Colonic mucosa (tissue), 4 donors: ENCODE data around the gene RAB6A. TPM values are rescaled to one million over a fixed set of nuclear protein-coding genes. Genes with fewer than 3 reads are reported as not detected.
A peak's percentile ranks its signal among the peaks of the same experiment; 100 is the strongest.

Source experiments
- DNase-seq: peaks from one replicate; pipeline ENCODE4 v3.0.0-alpha.2; 2020
- H3K27ac ChIP-seq: fragments of 200-600 bp; one replicate; pipeline ENCODE4 v1.8.0; 2021
- H3K27me3 ChIP-seq: fragments of 200-600 bp; one replicate; pipeline ENCODE4 v1.8.0; 2021
- H3K36me3 ChIP-seq: fragments of 200-600 bp; one replicate; pipeline ENCODE4 v1.8.0; 2021
- H3K4me1 ChIP-seq: fragments of 200-600 bp; one replicate; pipeline ENCODE4 v1.8.0; 2021; ENCODE audit warnings: mild to moderate bottlenecking
- H3K4me3 ChIP-seq: fragments of 200-600 bp; one replicate; pipeline ENCODE4 v1.8.0; 2021
- H3K9ac ChIP-seq, 2 donors: one replicate each; pipeline ENCODE4 v1.7.0; 2013; ENCODE audit warnings: control low read depth in 2 of 2, low read depth in 2 of 2, low read length in 2 of 2
- H3K9me3 ChIP-seq: fragments of 200-600 bp; one replicate; pipeline ENCODE4 v1.8.0; 2021
- CTCF ChIP-seq: fragments of 200-600 bp; IDR thresholded peaks from one replicate; pipeline ENCODE4 v1.8.0; 2022; ENCODE audit warnings: antibody characterized with exemption, mild to moderate bottlenecking
- intact Hi-C: fragments of 100-400 bp; cut with DNase I; formaldehyde crosslinking; loops from one replicate; pipeline ENCODE4 v1.14.1; 2022
- total RNA-seq, 2 donors: library from RNA; stranded (reverse); fragmentation: NEBNext Ultra II Directional in 1 of 2; extraction: Animal tissue kit (Norgen Biotek cat#: 25700) in 1 of 2; gene quantifications; one replicate each; pipeline ENCODE4 v1.2.1, GENCODE V29; 2021
- donor health status: healthy.
- donor health status: DM: no; HTN: no; CAD: no.
- donor health status: DM: no; HTN: no; CAD: no.

RAB6A gene
- total RNA-seq, 2 donors from 2014 or later, result 160 to 198 TPM

- Histone ChIP-seq H3K9me3 (no peaks in the 10 kb centered on the region), H3K27ac (no peak overlapping the region), H3K4me1 (no peaks in the 10 kb centered on the region), H3K36me3 (no peaks in the 10 kb centered on the region), H3K27me3 (no peaks in the 10 kb centered on the region), H3K4me3 (no peak overlapping the region), H3K9ac (no peak overlapping the region)
- intact Hi-C loops, result no loop called here
- no peak for TF ChIP-seq CTCF
- no peak for DNase-seq
Observed at GRCh38 chr11:73633999-73634398, 126.9 kb downstream of the RAB6A start.

GRCh38 chr11:73632996-73633395 lies 127.9 kb downstream of the RAB6A start:
- H3K27ac ChIP-seq, result no peak overlapping the region
- no peaks in the 10 kb centered on the region for H3K36me3 ChIP-seq
- no peak for DNase-seq
- no peak for TF ChIP-seq CTCF
- H3K9me3 ChIP-seq, result no peaks in the 10 kb centered on the region
- intact Hi-C loops, result no loop called here
- no peaks in the 10 kb centered on the region for H3K27me3 ChIP-seq
- no peak overlapping the region for H3K9ac ChIP-seq
- no peaks in the 10 kb centered on the region for H3K4me1 ChIP-seq
- no peak overlapping the region for H3K4me3 ChIP-seq

- no peak overlapping the region for H3K9ac ChIP-seq
- H3K27ac ChIP-seq, result no peak overlapping the region
- TF ChIP-seq CTCF, result no peak
- no peaks in the 10 kb centered on the region for H3K36me3 ChIP-seq
- intact Hi-C loops, result no loop called here
- H3K9me3 ChIP-seq, result no peaks in the 10 kb centered on the region
- no peaks in the 10 kb centered on the region for H3K27me3 ChIP-seq
- no peaks in the 10 kb centered on the region for H3K4me1 ChIP-seq
- DNase-seq, result no peak
- H3K4me3 ChIP-seq, result no peak overlapping the region
Observed at GRCh38 chr11:73629907-73630306, 131.0 kb downstream of the RAB6A start.

- intact Hi-C loops, result loop anchor here (2.0 kb wide), 1 partner anchor 35 kb away; no protein-coding TSS in a partner anchor
- Histone ChIP-seq H3K27ac (no peak overlapping the region), H3K27me3 (no peaks in the 10 kb centered on the region), H3K36me3 (no peaks in the 10 kb centered on the region), H3K9me3 (no peaks in the 10 kb centered on the region), H3K4me1 (no peaks in the 10 kb centered on the region), H3K4me3 (no peak overlapping the region), H3K9ac (no peak overlapping the region)
- peak; percentile 95 for TF ChIP-seq CTCF
- peak; percentile 79 for DNase-seq
Observed at GRCh38 chr11:73625696-73626318, 135.1 kb downstream of the RAB6A start.

Other genes starting within 250 kb of the RAB6A start
- 10 to 100 TPM; 16.9 to 21.6 TPM for gene FAM168A, start 163.0 kb downstream of the RAB6A start, total RNA-seq
- 10 to 100 TPM; 12.3 to 20.1 TPM for gene PLEKHB1, start 114.5 kb downstream of the RAB6A start, total RNA-seq
- gene MRPL48, start 26.8 kb upstream of the RAB6A start, total RNA-seq, result 10 to 100 TPM; 44.4 to 49.8 TPM
- gene COA4, start 115.8 kb upstream of the RAB6A start, total RNA-seq, result 100 to 1,000 TPM in 1 of 2 donors, 10 to 100 TPM in 1; 60.8 to 111 TPM
- 10 to 100 TPM; 13.2 to 17.8 TPM for gene PAAF1, start 115.9 kb upstream of the RAB6A start, total RNA-seq
- gene DNAJB13, start 190.0 kb upstream of the RAB6A start, total RNA-seq, result not detected
- 10 to 100 TPM; 43.0 to 64.0 TPM for gene UCP2, start 221.8 kb upstream of the RAB6A start, total RNA-seq
- gene UCP3, start 248.0 kb upstream of the RAB6A start, total RNA-seq, result 1 to 10 TPM in 1 of 2 donors, under 1 TPM in 1; 0.66 to 1.5 TPM